K562 (cell line): ENCODE measurements around the gene MTHFR. TPM values are rescaled to one million over a fixed set of nuclear protein-coding genes. Genes with fewer than 3 reads are reported as not detected.
A peak's percentile ranks its signal among the peaks of the same experiment; 100 is the strongest.

Experiments
- ARID1B ChIP-seq: fragments of 450-650 bp; IDR thresholded peaks from 2 replicates; pipeline ENCODE4 v1.6.1; 2016; ENCODE audit warnings: antibody characterized with exemption, mild to moderate bottlenecking, inconsistent platforms
- HMBOX1 ChIP-seq: sonication (generic); IDR thresholded peaks from 2 replicates; pipeline ENCODE4 v1.6.1; 2016
- HOXB6 ChIP-seq: fragments of 250-450 bp; sonication (Bioruptor Pico); IDR thresholded peaks from 2 replicates; pipeline ENCODE4 v1.5.1; 2022; ENCODE audit warnings: mild to moderate bottlenecking, borderline replicate concordance
- ID3 ChIP-seq, 2 experiments: fragments of 250-450 bp in 1 of 2; fragments of 450-650 bp in 1 of 2; sonication (Bioruptor Pico) in 1 of 2; IDR thresholded peaks; 2 replicates each; pipeline versions ENCODE4 v1.6.1 to v1.8.0; 2016 to 2021; ENCODE audit warnings: mild to moderate bottlenecking in 2 of 2, moderate library complexity in 2 of 2, missing compliant biosample characterization in 1 of 2, missing genetic modification characterization in 1 of 2
- L3MBTL2 ChIP-seq: fragments of 450-650 bp; IDR thresholded peaks from 2 replicates; pipeline ENCODE4 v1.6.1; 2016; ENCODE audit warnings: mild to moderate bottlenecking, moderate library complexity
- MLLT1 ChIP-seq, 2 experiments: fragments of 450-650 bp; IDR thresholded peaks; 2 replicates each; pipeline ENCODE4 v1.6.1; 2016
- PKNOX1 ChIP-seq: fragments of 450-650 bp; IDR thresholded peaks from 2 replicates; pipeline ENCODE4 v1.6.1; 2016
- PML ChIP-seq: IDR thresholded peaks from 2 replicates; pipeline ENCODE4 v1.6.1; 2012; ENCODE audit warnings: low read length, inconsistent platforms
- SAFB ChIP-seq: fragments of 200-400 bp; formaldehyde crosslinking; IDR thresholded peaks from 2 replicates; pipeline ENCODE4 v1.6.1; 2017; ENCODE audit warnings: low read depth, low read length, borderline replicate concordance
- SMAD1 ChIP-seq: fragments of 150-350 bp; IDR thresholded peaks from 2 replicates; pipeline ENCODE4 v1.6.1; 2014; ENCODE audit warnings: low read length, low read depth; ENCODE audit not compliant: partially characterized antibody
- SREBF1 ChIP-seq: fragments of 150-350 bp; IDR thresholded peaks from 2 replicates; pipeline ENCODE4 v1.6.1; 2014; ENCODE audit warnings: antibody characterized with exemption, low read depth, low read length, borderline replicate concordance
- SRSF3 ChIP-seq: fragments of 200-400 bp; formaldehyde crosslinking; IDR thresholded peaks from 2 replicates; pipeline ENCODE4 v1.6.1; 2016; ENCODE audit warnings: mild to moderate bottlenecking, low read length, moderate library complexity; ENCODE audit not compliant: insufficient read depth
- STAT6 ChIP-seq: sonication (generic); formaldehyde crosslinking; IDR thresholded peaks from 2 replicates; pipeline ENCODE4 v1.8.1; 2023; ENCODE audit warnings: mild to moderate bottlenecking, missing genetic modification reagents
- ZC3H4 ChIP-seq: sonication (generic); formaldehyde crosslinking; IDR thresholded peaks from 2 replicates; pipeline ENCODE4 v1.9.0; 2021; ENCODE audit warnings: missing genetic modification reagents, borderline replicate concordance
- ZNF12 ChIP-seq: sonication (generic); formaldehyde crosslinking; IDR thresholded peaks from 2 replicates; pipeline ENCODE4 v1.4.0; 2020; ENCODE audit warnings: mild to moderate bottlenecking, missing genetic modification reagents
- ZNF764 ChIP-seq: fragments of 250-450 bp; sonication (Bioruptor Pico); IDR thresholded peaks from 2 replicates; pipeline ENCODE4 v1.4.0; 2020; ENCODE audit warnings: low read depth, mild to moderate bottlenecking, moderate library complexity
- polyA plus RNA-seq, 8 experiments: library from polyadenylated mRNA; depleted of rRNA in 4 of 8; stranded (reverse) in 5 of 8; unstranded in 3 of 8; fragments of >200 nt; fragmentation: Nextera tagmentation in 2 of 8; fragmentation: Illumina TruSeq in 1 of 8; extraction: Ambion mirVana in 2 of 8; extraction: Trizol in 1 of 8; gene quantifications; 2 replicates each; pipeline versions ENCODE4 v1.2.1 to v1.2.3, GENCODE V29; 2011 to 2014; ENCODE audit warnings: inconsistent platforms in 1 of 8, missing spikeins in 1 of 8
- total RNA-seq, 7 experiments: library from RNA; depleted of rRNA in 6 of 7; stranded (reverse); fragments of >200 nt in 6 of 7; fragmentation: Illumina TruSeq in 2 of 7; extraction: Trizol in 2 of 7; gene quantifications; 2 replicates each; pipeline versions ENCODE4 v1.2.1 to v1.2.3, GENCODE V29; 2011 to 2021; ENCODE audit warnings: low replicate concordance in 1 of 7
- TF ChIP-seq, protein P1 (sequence below): fragments of 250-450 bp; sonication (Bioruptor Pico); IDR thresholded peaks from 2 replicates; pipeline ENCODE4 v1.4.0; 2020; ENCODE audit warnings: borderline replicate concordance

Gene MTHFR
- total and polyA plus RNA-seq, 9 of the 15 experiments (the other 6 are each of a cell fraction or from before 2014, with no cell fraction given): 5.0 to 104 (median 62.6) TPM

- TF ChIP-seq, protein P1, sequence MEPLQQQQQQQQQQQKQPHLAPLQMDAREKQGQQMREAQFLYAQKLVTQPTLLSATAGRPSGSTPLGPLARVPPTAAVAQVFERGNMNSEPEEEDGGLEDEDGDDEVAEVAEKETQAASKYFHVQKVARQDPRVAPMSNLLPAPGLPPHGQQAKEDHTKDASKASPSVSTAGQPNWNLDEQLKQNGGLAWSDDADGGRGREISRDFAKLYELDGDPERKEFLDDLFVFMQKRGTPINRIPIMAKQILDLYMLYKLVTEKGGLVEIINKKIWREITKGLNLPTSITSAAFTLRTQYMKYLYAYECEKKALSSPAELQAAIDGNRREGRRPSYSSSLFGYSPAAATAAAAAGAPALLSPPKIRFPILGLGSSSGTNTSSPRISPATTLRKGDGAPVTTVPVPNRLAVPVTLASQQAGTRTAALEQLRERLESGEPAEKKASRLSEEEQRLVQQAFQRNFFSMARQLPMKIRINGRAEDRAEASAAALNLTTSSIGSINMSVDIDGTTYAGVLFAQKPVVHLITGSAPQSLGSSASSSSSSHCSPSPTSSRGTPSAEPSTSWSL (CRISPR knock-in tag): 0 out of 2 replicates have a peak, but pooled peaks have one; percentile 1
- TF ChIP-seq SRSF3 (peak; percentile 92; the same call in 1 of the 2 replicates), ZNF12 (peak; percentile 81), ARID1B (no peak), MLLT1 (IDR thresholded peaks at IDR 0.05) (peak in 1 of 2 experiments; percentile 73; a peak in 3 of 4 replicates), STAT6 (peak; percentile 1; the same call in 1 of the 2 replicates), ID3 (CRISPR knock-in tag; IDR thresholded peaks at IDR 0.05) (no peak), ID3 (tag; IDR thresholded peaks at IDR 0.05) (peak; percentile 41; the same call in 1 of the 2 replicates), PKNOX1 (peak; percentile 98), SREBF1 (peak; percentile 99), HMBOX1 (peak; percentile 8; the same call in 1 of the 2 replicates), HOXB6 (CRISPR knock-in tag) (no peak), SMAD1 (peak; percentile 82), L3MBTL2 (peak; percentile 60; the same call in 1 of the 2 replicates), ZNF764 (CRISPR knock-in tag) (0 out of 2 replicates have a peak, but pooled peaks have one; percentile 63), PML (peak; percentile 66), ZC3H4 (no peak), SAFB (no peak)
Observed at GRCh38 chr1:11805422-11806306, at the start of gene MTHFR, which contains the start of gene CLCN6 (continued).
